ENCODE data around the gene DHRS13. TPM values are rescaled to one million over a fixed set of nuclear protein-coding genes. Genes with fewer than 3 reads are reported as not detected.

The DHRS13 gene
- 7.4 and 12.3 TPM in 2 replicates for total RNA-seq

GRCh38 chr17:28902819-28903545 lies at the start of gene DHRS13:
DHRS13 (minus strand) TSS chr17:28903079; CDS start chr17:28902944, 135 bp downstream.

DNA sequence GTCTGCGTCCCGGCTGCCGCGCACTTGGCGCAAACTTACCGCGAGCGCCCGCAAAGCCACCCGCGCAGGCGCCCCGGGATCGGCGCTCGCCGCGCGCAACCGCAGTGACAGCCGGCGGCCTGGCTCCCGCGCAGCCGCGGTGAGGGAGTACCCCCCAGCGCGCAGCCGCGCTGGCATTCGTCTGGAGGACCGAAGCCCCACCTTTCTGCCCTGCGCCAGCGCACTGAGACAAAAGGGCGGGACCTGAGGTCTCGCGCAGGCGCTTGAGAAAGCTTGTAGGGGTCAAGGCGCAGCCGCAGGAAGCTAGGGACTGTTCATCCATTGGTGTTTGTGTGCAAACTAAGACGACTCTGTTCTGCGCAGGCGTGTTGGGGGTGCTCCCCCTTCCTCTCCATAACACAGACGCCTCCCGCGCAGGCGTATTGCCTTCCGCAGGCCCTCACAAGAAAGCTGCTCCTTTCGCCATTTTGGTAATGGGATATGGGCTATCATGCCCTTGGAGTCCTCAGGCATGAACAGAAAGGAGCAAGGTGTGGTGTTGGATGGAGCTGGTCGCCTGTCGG lies 48.6 kb upstream of the DHRS13 start, which contains the start of gene PHF12:
Gene PHF12, minus strand, starts transcription at position 91 of the 563 bp plus-strand sequence. CDS start 558 bp downstream, outside the sequence.

GRCh38 chr17:28896884-28897768 lies 5.8 kb downstream of the DHRS13 start, which contains the start of gene FLOT2:
FLOT2 (minus strand) TSS chr17:28897733; CDS start chr17:28897574, 159 bp downstream.

DNA sequence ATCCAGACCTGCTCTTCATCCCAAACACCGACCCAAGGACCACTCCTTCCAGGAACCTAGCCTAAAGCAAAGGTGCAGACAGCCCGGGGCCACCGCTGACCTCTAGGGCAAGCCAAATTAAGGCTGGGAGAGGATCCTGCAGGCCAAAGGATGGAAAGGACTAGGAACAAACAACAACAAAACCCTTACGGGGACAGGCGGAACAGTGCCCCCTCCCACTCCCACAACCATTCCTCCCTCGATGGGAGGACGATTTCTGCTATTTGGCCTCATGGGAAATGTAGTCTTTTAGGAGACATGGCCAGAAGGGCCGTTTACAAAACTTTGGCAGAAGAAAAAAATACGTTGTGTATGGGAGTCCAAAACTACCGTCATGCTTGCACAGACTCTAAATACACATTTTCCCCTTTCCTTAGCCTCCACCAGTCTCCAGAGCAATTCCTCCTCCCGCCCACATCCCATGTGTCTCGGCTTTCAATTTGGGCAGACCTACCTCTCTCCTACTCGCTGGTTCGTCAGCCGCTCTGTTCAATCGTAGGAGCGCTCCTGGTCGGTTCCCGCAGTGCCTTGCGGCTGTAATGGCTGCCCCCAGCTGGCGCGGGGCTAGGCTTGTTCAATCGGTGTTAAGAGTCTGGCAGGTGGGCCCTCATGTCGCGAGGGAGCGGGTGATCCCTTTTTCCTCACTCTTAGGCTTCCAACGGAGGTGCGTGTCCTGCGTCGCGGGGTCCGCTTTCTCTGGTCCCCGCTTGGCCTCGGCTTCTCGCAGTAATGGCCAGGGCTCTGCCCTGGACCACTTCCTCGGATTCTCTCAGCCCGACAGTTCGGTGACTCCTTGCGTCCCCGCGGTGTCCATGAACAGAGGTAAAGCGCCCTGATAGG lies 48.2 kb downstream of the DHRS13 start, which contains the start of gene ERAL1:
Gene ERAL1, plus strand, starts transcription at position 560 of the 879 bp plus-strand sequence. Its CDS starts 19 bp downstream, at position 579.

Other genes with a start within 250 kb of the DHRS13 start
- 62.8 and 78.0 TPM in 2 replicates for gene SDF2, start 241.2 kb downstream of the DHRS13 start, total RNA-seq
- gene SUPT6H, start 240.9 kb downstream of the DHRS13 start, total RNA-seq = 29.0 and 82.1 TPM in 2 replicates
- 0.57 and 1.1 TPM in 2 replicates for gene PROCA1, start 191.2 kb downstream of the DHRS13 start, total RNA-seq
- gene RAB34, start 185.2 kb downstream of the DHRS13 start, total RNA-seq = 8.9 and 18.1 TPM in 2 replicates
- gene RPL23A, start 183.1 kb downstream of the DHRS13 start, total RNA-seq = 621 and 681 TPM in 2 replicates
- 0.63 and 1.3 TPM in 2 replicates for gene TLCD1, start 176.8 kb downstream of the DHRS13 start, total RNA-seq
- gene NEK8, start 174.3 kb downstream of the DHRS13 start, total RNA-seq = 0.81 and 2.3 TPM in 2 replicates
- 28.8 and 31.6 TPM in 2 replicates for gene TRAF4, start 159.1 kb downstream of the DHRS13 start, total RNA-seq
- 2.9 and 13.6 TPM in 2 replicates for gene FAM222B, start 60.3 kb downstream of the DHRS13 start, total RNA-seq
- 16.4 and 32.5 TPM in 2 replicates for gene ERAL1, start 48.1 kb downstream of the DHRS13 start, total RNA-seq
- 96.7 and 191 TPM in 2 replicates for gene FLOT2, start 5.3 kb downstream of the DHRS13 start, total RNA-seq
- gene PHF12, start 48.4 kb upstream of the DHRS13 start, total RNA-seq = 5.3 and 22.2 TPM in 2 replicates
- not detected in 2 replicates for gene SEZ6, start 103.0 kb upstream of the DHRS13 start, total RNA-seq
- 2.3 and 2.8 TPM in 2 replicates for gene PIPOX, start 140.1 kb upstream of the DHRS13 start, total RNA-seq

Measured in bladder microvascular endothelial cell (primary cell).